ENCODE data around the gene INTS3. TPM values are rescaled to one million over a fixed set of nuclear protein-coding genes. Genes with fewer than 3 reads are reported as not detected.

The INTS3 gene
- total and polyA plus RNA-seq, 10 of the 15 experiments (the other 5 are each of a cell fraction or from before 2014, with no cell fraction given): 12.6 to 87.4 (median 30.8) TPM

DNA sequence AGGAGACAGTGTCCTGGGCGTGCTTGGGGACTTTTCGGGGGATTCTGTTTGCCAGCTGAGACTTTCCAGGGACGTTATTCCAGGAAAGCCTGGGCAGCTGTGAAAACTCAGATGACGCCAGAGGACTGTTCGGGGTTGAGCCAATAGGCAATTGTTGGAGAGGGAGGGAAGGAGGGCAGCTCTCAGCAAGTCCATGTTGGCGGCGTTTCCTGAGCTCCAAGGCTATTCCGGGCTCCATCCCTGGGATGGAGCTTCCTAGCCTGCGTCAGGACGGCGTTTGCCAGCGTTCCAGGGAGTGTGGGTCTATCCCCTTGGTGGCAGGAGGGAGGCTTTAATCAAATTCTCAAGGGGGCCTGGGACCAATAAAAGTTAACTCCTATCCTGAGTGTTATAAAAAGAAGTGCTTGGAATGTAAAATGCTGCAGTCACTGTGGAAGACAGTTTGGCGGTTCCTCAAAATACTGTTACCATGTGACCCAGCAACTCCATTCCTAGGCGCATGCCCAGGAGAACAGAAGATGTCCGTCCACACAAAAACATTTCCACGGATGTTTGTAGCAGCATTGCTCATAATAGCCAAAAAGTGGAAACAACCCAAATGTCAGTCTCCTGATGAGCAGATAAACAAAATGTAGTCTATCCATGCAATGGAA lies 62.6 kb downstream of the INTS3 start (continued):
- TF ChIP-seq IRF4 (IDR thresholded peaks at IDR 0.05; ENCODE audit: low read depth, low read length) (no peak), KDM1A (IDR thresholded peaks at IDR 0.05; ENCODE audit: borderline replicate concordance) (no peak), RUNX3 (IDR thresholded peaks at IDR 0.05; ENCODE audit: low read length) (no peak), TCF12 (IDR thresholded peaks at IDR 0.05; ENCODE audit: low read depth, low read length) (no peak)

DNA sequence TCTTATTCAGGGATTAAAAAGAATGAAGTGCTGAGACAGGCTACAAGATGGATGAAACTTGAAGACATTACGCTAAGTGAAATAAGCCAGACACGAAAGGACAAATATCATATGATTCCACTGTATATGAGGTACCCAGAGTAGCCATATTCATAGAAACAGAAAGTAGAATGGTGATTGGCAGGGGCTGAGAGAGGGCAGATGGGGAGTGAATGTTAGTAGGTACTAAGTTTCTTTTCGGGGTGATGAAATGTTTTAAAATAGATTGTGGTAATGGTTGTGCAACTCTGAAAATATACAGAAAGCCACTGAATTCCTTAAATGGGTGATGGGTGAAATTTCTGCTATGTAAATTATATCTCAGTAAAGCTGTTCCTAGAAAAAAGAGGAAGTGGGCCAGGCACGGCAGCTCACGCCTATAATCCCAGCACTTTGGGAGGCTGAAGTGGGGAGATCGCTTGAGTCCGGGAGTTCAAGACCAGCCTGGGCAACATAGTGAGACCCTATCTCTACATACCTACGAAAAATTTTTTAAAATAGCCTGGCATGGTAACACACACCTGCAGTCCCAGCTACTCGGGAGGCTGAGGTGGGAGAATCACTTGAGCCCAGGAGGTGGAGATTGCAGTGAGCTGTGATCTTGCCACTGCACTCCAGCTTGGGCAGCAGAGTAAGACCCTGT lies 63.3 kb downstream of the INTS3 start:
- ChIA-PET CTCF (interaction anchor here (0.6 to 4.0 kb wide), 11 partner anchors 14 to 411 kb away, joined by 3 to 20 read pairs (median 3); partner anchors contain the start of genes DENND4B, RAB13 and SLC27A3), RAD21 (ENCODE audit: unreplicated experiment) (interaction anchor here (1.0 to 1.7 kb wide), 6 partner anchors 14 to 186 kb away, joined by 3 to 6 read pairs (median 4); partner anchors contain the start of genes JTB and SLC27A3), SMC1A (ENCODE audit: uncharacterized antibody, unreplicated experiment) (interaction anchor here (0.6 to 3.5 kb wide), 13 partner anchors 15 to 481 kb away, joined by 3 to 21 read pairs (median 4); partner anchors contain the start of genes CREB3L4, JTB and RAB13), POLR2A (interaction anchor here (0.7 to 1.3 kb wide), 6 partner anchors 15 to 468 kb away, joined by 3 to 5 read pairs (median 4); no protein-coding TSS in a partner anchor)
- no peaks in the 10 kb centered on the region for H3K27me3 ChIP-seq (replicated peaks in 1 of 2; ENCODE audit: control insufficient read depth in 2 of 2, insufficient read depth in 2 of 2, low read length in 1 of 2)
- H3K9me3 ChIP-seq (replicated peaks; ENCODE audit: control insufficient read depth, insufficient read depth, low read length): no peaks in the 10 kb centered on the region
- DNase-seq (ENCODE audit: low read depth, low spot score) (peak; percentile 95), FAIRE-seq (peak; percentile 99), ATAC-seq (peak; percentile 97)
- H3K36me3 ChIP-seq (ENCODE audit: control insufficient read depth in 2 of 2, insufficient read depth in 2 of 2, low read length in 1 of 2): no peaks in the 10 kb centered on the region
- 2% methylated on average over 9 of the region's 9 CpGs for WGBS (ENCODE audit: insufficient coverage, insufficient replicate concordance, low lambda C conversion rate, missing lambda C conversion rate)
- peak overlapping the region; percentile 91 for H3K27ac ChIP-seq (ENCODE audit: control insufficient read depth, insufficient read depth)
- H3K79me2 ChIP-seq (ENCODE audit: control insufficient read depth, insufficient read depth, low read length): no peaks in the 10 kb centered on the region
- no TSS peak for BruUV-seq (replicated peaks)
- intact Hi-C loops (cut with micrococcal nuclease; ENCODE audit: unreplicated experiment): no loop called here
- in situ Hi-C loops (cut with MboI): loop anchor here (10.0 kb wide), 1 partner anchor 194 kb away; the partner anchor contains the start of gene RAB13
- H3K9ac ChIP-seq (ENCODE audit: control insufficient read depth, insufficient read depth, low read length): peak overlapping the region; percentile 49
- peaks cover 29% of the 10 kb centered on the region for H3K4me1 ChIP-seq (ENCODE audit: control insufficient read depth, insufficient read depth, low read length)
- 0 out of 2 replicates have a peak overlapping the region, but pooled peaks have one; percentile 28 for H3K4me3 ChIP-seq
- peak overlapping the region; percentile 79 for H2AFZ ChIP-seq (ENCODE audit: control insufficient read depth, low read depth, low read length)
- H3K4me2 ChIP-seq (ENCODE audit: control insufficient read depth, insufficient read depth): peak overlapping the region; percentile 76
- H4K20me1 ChIP-seq (ENCODE audit: control insufficient read depth, insufficient read depth): no peaks in the 10 kb centered on the region
- TF ChIP-seq, protein P1, sequence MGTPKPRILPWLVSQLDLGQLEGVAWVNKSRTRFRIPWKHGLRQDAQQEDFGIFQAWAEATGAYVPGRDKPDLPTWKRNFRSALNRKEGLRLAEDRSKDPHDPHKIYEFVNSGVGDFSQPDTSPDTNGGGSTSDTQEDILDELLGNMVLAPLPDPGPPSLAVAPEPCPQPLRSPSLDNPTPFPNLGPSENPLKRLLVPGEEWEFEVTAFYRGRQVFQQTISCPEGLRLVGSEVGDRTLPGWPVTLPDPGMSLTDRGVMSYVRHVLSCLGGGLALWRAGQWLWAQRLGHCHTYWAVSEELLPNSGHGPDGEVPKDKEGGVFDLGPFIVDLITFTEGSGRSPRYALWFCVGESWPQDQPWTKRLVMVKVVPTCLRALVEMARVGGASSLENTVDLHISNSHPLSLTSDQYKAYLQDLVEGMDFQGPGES (IDR thresholded peaks at IDR 0.05): no peak
- TF ChIP-seq, protein P2, sequence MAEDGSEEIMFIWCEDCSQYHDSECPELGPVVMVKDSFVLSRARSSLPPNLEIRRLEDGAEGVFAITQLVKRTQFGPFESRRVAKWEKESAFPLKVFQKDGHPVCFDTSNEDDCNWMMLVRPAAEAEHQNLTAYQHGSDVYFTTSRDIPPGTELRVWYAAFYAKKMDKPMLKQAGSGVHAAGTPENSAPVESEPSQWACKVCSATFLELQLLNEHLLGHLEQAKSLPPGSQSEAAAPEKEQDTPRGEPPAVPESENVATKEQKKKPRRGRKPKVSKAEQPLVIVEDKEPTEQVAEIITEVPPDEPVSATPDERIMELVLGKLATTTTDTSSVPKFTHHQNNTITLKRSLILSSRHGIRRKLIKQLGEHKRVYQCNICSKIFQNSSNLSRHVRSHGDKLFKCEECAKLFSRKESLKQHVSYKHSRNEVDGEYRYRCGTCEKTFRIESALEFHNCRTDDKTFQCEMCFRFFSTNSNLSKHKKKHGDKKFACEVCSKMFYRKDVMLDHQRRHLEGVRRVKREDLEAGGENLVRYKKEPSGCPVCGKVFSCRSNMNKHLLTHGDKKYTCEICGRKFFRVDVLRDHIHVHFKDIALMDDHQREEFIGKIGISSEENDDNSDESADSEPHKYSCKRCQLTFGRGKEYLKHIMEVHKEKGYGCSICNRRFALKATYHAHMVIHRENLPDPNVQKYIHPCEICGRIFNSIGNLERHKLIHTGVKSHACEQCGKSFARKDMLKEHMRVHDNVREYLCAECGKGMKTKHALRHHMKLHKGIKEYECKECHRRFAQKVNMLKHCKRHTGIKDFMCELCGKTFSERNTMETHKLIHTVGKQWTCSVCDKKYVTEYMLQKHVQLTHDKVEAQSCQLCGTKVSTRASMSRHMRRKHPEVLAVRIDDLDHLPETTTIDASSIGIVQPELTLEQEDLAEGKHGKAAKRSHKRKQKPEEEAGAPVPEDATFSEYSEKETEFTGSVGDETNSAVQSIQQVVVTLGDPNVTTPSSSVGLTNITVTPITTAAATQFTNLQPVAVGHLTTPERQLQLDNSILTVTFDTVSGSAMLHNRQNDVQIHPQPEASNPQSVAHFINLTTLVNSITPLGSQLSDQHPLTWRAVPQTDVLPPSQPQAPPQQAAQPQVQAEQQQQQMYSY (CRISPR knock-in tag; IDR thresholded peaks at IDR 0.05): no peak
- TF ChIP-seq, protein P3, sequence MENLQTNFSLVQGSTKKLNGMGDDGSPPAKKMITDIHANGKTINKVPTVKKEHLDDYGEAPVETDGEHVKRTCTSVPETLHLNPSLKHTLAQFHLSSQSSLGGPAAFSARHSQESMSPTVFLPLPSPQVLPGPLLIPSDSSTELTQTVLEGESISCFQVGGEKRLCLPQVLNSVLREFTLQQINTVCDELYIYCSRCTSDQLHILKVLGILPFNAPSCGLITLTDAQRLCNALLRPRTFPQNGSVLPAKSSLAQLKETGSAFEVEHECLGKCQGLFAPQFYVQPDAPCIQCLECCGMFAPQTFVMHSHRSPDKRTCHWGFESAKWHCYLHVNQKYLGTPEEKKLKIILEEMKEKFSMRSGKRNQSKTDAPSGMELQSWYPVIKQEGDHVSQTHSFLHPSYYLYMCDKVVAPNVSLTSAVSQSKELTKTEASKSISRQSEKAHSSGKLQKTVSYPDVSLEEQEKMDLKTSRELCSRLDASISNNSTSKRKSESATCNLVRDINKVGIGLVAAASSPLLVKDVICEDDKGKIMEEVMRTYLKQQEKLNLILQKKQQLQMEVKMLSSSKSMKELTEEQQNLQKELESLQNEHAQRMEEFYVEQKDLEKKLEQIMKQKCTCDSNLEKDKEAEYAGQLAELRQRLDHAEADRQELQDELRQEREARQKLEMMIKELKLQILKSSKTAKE (IDR thresholded peaks at IDR 0.05; ENCODE audit: low read depth, poor library complexity, severe bottlenecking): peak; percentile 81
- TF ChIP-seq CBX3 (IDR thresholded peaks at IDR 0.05; ENCODE audit: borderline replicate concordance, low read depth): no peak
- no peak for TF ChIP-seq KLF5 (IDR thresholded peaks at IDR 0.05; ENCODE audit: partially characterized antibody)
- TF ChIP-seq ATF7 (IDR thresholded peaks at IDR 0.05; ENCODE audit: low read depth): peak; percentile 96
- TF ChIP-seq BRCA1 (IDR thresholded peaks at IDR 0.05; ENCODE audit: low read depth, low read length): no peak

All from GM12878 (cell line).